SK-N-SH treated with all-trans-retinoic acid at 6 μM for 48 hours (cell line): ENCODE results near the gene IGF1R.

Experiments used
- ATAC-seq: fragments of 200-7000 bp; cut with Tn5 transposase; 3 replicates; pipeline ENCODE4 v1.9.1; 2020; ENCODE audit warnings: mild to moderate bottlenecking, moderate library complexity
- ARNTL ChIP-seq: fragments of 450-650 bp; formaldehyde crosslinking; IDR thresholded peaks from 2 replicates; pipeline ENCODE4 v1.5.0; 2020; ENCODE audit warnings: low read depth, mild to moderate bottlenecking, moderate library complexity, borderline replicate concordance
- BACH2 ChIP-seq: fragments of 250-450 bp; sonication (Bioruptor Pico); IDR thresholded peaks from 2 replicates; pipeline ENCODE4 v1.9.0; 2021; ENCODE audit warnings: mild to moderate bottlenecking, borderline replicate concordance
- CREB5 ChIP-seq: fragments of 250-450 bp; sonication (Bioruptor Pico); IDR thresholded peaks from 2 replicates; pipeline ENCODE4 v1.5.1; 2020; ENCODE audit warnings: low read depth, mild to moderate bottlenecking, moderate library complexity
- CSDC2 ChIP-seq: fragments of 250-450 bp; sonication (Bioruptor Pico); IDR thresholded peaks from 2 replicates; pipeline ENCODE4 v1.5.0; 2020; ENCODE audit warnings: mild to moderate bottlenecking, moderate library complexity
- CSRNP3 ChIP-seq: fragments of 250-450 bp; sonication (Bioruptor Pico); IDR thresholded peaks from 2 replicates; pipeline ENCODE4 v1.5.1; 2021; ENCODE audit warnings: mild to moderate bottlenecking, moderate library complexity
- ESRRG ChIP-seq: fragments of 250-450 bp; sonication (Bioruptor Pico); IDR thresholded peaks from 2 replicates; pipeline ENCODE4 v1.6.1; 2021; ENCODE audit warnings: mild to moderate bottlenecking
- GLIS3 ChIP-seq: fragments of 250-450 bp; sonication (Bioruptor Pico); IDR thresholded peaks from 2 replicates; pipeline ENCODE4 v1.5.0; 2020; ENCODE audit warnings: mild to moderate bottlenecking, moderate library complexity
- ISL1 ChIP-seq: fragments of 250-450 bp; sonication (Bioruptor Pico); IDR thresholded peaks from 2 replicates; pipeline ENCODE4 v2.1.2; 2022; ENCODE audit warnings: mild to moderate bottlenecking, moderate library complexity
- OSR1 ChIP-seq: fragments of 250-450 bp; sonication (Bioruptor Pico); IDR thresholded peaks from 2 replicates; pipeline ENCODE4 v1.8.0; 2022; ENCODE audit warnings: moderate library complexity, mild to moderate bottlenecking, inconsistent platforms
- PATZ1 ChIP-seq: fragments of 250-450 bp; sonication (Bioruptor Pico); IDR thresholded peaks from 2 replicates; pipeline ENCODE4 v1.8.0; 2020; ENCODE audit warnings: mild to moderate bottlenecking, moderate library complexity, borderline replicate concordance
- POU6F1 ChIP-seq: fragments of 250-450 bp; sonication (Bioruptor Pico); IDR thresholded peaks from 2 replicates; pipeline ENCODE4 v1.8.0; 2021; ENCODE audit warnings: low read depth, mild to moderate bottlenecking, moderate library complexity, borderline replicate concordance
- PPARA ChIP-seq: fragments of 250-450 bp; sonication (Bioruptor Pico); IDR thresholded peaks from 2 replicates; pipeline ENCODE4 v1.5.0; 2020; ENCODE audit warnings: mild to moderate bottlenecking, borderline replicate concordance
- RARB ChIP-seq: fragments of 250-450 bp; sonication (Bioruptor Pico); IDR thresholded peaks from 2 replicates; pipeline ENCODE4 v1.8.0; 2021; ENCODE audit warnings: mild to moderate bottlenecking, moderate library complexity
- SNAI2 ChIP-seq: fragments of 250-450 bp; sonication (Bioruptor Pico); IDR thresholded peaks from 2 replicates; pipeline ENCODE4 v1.5.0; 2020; ENCODE audit warnings: mild to moderate bottlenecking, moderate library complexity
- TCF4 ChIP-seq: fragments of 250-450 bp; sonication (Bioruptor Pico); IDR thresholded peaks from 2 replicates; pipeline ENCODE4 v1.8.0; 2021; ENCODE audit warnings: mild to moderate bottlenecking, moderate library complexity, borderline replicate concordance
- TOX ChIP-seq: fragments of 250-450 bp; sonication (Bioruptor Pico); IDR thresholded peaks from 2 replicates; pipeline ENCODE4 v1.8.0; 2021; ENCODE audit warnings: mild to moderate bottlenecking, moderate library complexity, borderline replicate concordance
- TSHZ2 ChIP-seq: fragments of 250-450 bp; sonication (Bioruptor Pico); IDR thresholded peaks from 2 replicates; pipeline ENCODE4 v1.5.0; 2020; ENCODE audit warnings: mild to moderate bottlenecking, moderate library complexity
- ZFP3 ChIP-seq: fragments of 250-450 bp; sonication (Bioruptor Pico); IDR thresholded peaks from 2 replicates; pipeline ENCODE4 v1.5.0; 2020; ENCODE audit warnings: mild to moderate bottlenecking, moderate library complexity
- ZFP30 ChIP-seq: fragments of 450-650 bp; formaldehyde crosslinking; IDR thresholded peaks from 2 replicates; pipeline ENCODE4 v1.5.0; 2022; ENCODE audit warnings: mild to moderate bottlenecking, moderate library complexity
- ZNF565 ChIP-seq: fragments of 450-650 bp; formaldehyde crosslinking; conservative IDR thresholded peaks from 2 replicates; pipeline ENCODE4 v1.5.0; 2020; ENCODE audit warnings: low read depth, mild to moderate bottlenecking, moderate library complexity
- ZNF70 ChIP-seq: fragments of 450-650 bp; formaldehyde crosslinking; IDR thresholded peaks from 2 replicates; pipeline ENCODE4 v1.5.0; 2020; ENCODE audit warnings: mild to moderate bottlenecking, moderate library complexity
- ZNF8 ChIP-seq: fragments of 450-650 bp; formaldehyde crosslinking; IDR thresholded peaks from 2 replicates; pipeline ENCODE4 v1.5.0; 2020; ENCODE audit warnings: mild to moderate bottlenecking, moderate library complexity

The IGF1R gene

GRCh38 chr15:98905963-98906711 lies 257.8 kb downstream of the IGF1R start:
- ATAC-seq: no peak
- TF ChIP-seq TOX (no peak), ISL1 (CRISPR knock-in tag) (no peak), CREB5 (CRISPR knock-in tag) (no peak), PPARA (CRISPR knock-in tag) (no peak), TSHZ2 (CRISPR knock-in tag) (no peak), ARNTL (CRISPR knock-in tag) (no peak), SNAI2 (CRISPR knock-in tag) (no peak), TCF4 (CRISPR knock-in tag) (no peak), ZNF8 (CRISPR knock-in tag) (no peak), GLIS3 (CRISPR knock-in tag) (no peak), BACH2 (CRISPR knock-in tag) (no peak)

- ATAC-seq: no peak
- TF ChIP-seq PATZ1 (no peak), TCF4 (CRISPR knock-in tag) (no peak), PPARA (CRISPR knock-in tag) (no peak), CSRNP3 (CRISPR knock-in tag) (no peak), CREB5 (CRISPR knock-in tag) (no peak), ISL1 (CRISPR knock-in tag) (no peak), SNAI2 (CRISPR knock-in tag) (no peak), CSDC2 (CRISPR knock-in tag) (no peak), POU6F1 (CRISPR knock-in tag) (no peak), RARB (CRISPR knock-in tag) (no peak)
- TF ChIP-seq, all 23 proteins: peak for 0
Measured at GRCh38 chr15:98906712-98907083, 258.4 kb downstream of the IGF1R start.

- ATAC-seq: no peak
- TF ChIP-seq OSR1 (no peak), ISL1 (CRISPR knock-in tag) (no peak), ARNTL (CRISPR knock-in tag) (no peak), ZNF70 (no peak), ZNF565 (CRISPR knock-in tag) (no peak), POU6F1 (CRISPR knock-in tag) (no peak), PATZ1 (no peak), ZFP3 (CRISPR knock-in tag) (no peak), ZFP30 (no peak), ESRRG (CRISPR knock-in tag) (no peak), CSDC2 (CRISPR knock-in tag) (no peak), ZNF8 (CRISPR knock-in tag) (no peak), SNAI2 (CRISPR knock-in tag) (no peak), TOX (no peak)
Measured at GRCh38 chr15:98907927-98908471, 259.7 kb downstream of the IGF1R start.
